HG02759 (cell line): ENCODE measurements around the gene DTX1.
"Not testable (repeated sequence)": the region's sequence is repeated elsewhere in the genome, so short reads cannot be mapped to it uniquely, and the experiment has no call there.

Source experiments
- ATAC-seq: cut with Tn5 transposase; IDR thresholded peaks from one replicate; pipeline ENCODE4 v1.9.1; 2021; ENCODE audit warnings: mild to moderate bottlenecking, moderate library complexity; ENCODE audit not compliant: unreplicated experiment

The DTX1 gene

DNA sequence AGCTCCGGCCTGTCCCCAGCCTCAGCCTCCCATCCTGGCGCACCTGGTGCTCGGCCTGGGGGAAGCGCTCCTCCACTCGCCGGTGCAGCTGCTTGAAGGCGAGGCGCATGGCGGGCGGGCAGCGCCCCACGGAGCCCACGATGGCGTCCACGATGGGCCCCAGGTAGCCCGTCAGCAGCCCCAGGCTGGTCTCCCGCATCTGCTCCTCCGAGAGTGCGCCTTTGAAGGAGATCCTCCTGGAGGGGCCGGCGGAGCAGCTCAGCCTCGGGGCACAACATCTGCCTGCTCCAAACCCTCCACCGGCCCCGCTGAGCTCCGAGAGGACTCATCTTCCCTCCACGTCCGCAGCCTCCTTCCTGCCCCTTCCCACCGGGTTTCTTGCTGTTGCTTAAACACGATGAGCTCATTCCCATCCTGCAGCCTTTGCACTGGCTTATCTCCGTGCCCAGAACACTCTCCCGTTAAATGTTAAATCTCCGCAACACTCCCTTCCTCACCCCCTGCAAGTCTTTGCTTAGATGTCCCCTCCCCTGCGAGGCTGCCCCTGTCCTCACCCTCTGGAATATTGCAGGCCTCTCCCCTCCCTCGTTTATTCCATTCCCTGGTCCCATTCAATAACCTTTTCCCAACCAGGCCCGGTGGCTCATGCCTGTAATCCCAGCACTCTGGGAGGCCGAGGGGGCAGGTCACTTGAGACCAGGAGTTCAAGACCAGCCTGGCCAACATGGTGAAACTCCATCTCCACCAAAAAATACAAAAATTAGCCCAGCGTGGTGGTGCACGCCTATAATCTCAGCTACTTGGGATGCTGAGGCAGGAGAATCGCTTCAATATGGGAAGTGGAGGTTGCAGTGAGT is 55.7 kb downstream of the DTX1 start:
- no peak for ATAC-seq

DNA sequence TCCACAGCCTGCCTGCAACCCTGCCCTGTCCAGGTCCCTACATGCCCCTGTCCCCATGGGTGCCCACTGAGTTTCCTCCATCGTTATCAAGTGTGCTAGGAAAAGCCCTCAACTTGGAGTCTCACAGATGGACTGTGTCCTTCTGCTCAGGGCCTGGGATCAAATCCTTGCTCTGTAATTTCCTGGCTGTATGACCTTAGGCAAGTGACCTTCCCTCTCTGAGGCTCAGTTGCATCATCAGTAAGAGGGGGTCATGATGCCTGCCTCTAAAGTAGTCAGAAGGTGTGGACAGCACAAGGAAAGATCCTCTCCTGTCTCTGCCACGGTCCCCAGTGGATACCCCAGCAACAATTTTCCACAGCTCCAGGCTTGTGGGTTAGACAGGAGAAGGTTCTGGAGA is 56.9 kb downstream of the DTX1 start:
- no peak for ATAC-seq

DNA sequence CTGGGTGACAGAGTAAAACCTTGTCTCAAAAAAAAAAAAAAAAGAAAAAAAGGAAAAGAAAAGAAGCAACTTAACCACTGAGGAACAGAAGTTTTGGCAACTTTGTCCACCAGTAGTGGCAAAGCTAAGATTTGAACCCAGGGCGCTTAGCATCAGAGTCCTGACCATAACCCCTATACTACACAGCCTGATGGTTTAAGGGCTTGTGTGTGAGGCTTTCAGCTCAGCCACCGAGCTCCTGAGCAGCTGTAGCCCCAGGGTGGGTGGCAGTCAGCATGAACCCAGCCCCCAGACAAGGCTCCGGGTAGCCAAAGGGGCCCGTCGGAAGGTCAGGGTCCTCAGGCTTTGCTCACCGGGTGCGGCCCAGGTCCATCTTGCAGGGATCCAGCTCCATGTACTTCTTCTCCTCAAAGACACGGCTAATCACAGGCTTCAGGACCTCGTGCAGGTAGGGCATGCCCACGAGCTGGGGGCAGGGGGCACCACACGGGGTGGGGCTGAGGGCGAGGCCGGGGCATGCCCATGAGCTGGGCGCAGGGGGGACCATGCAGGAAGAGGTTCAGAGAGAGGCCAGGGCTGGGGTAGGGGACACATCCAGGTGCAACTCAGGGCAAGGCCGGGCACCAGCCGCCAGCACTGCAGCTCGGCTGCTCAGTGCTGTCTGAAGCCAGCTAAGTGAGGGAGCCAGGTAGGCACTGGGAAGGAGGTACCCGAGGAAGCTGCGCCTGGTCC is 58.1 kb downstream of the DTX1 start:
- ATAC-seq = no peak

DNA sequence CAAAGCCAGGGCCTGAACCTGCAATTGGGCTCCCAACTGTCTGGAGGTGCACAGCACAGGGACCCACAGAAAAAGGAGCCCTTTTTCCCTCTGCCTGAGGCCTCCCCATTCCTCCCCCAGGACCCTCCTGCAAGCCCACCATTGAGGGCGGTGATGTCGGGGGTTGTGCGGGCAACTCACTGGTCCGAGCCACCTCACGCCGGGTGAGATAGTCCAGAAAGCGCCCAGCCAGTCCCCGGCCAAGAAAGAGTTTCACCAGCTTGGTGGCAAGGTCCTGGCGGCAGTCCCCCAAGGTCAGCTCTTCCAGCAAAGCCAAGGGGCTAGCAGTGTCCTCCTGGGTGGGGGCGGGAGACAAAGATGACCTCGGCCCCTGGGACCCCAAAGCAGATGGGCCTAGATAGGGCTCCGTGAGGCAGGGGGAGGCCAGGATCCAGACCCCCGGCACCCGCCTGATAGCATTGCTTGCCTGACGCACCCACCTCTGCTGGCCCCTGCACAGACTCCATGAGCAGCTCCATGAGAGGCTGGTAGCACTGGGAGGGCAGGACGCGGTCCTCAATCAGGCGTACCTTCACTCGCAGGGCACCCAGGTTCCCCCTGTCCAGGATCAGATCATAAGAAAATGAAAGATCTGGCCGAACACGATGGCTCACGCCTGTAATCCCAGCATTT is 59.1 kb downstream of the DTX1 start:
- ATAC-seq = no peak

DNA sequence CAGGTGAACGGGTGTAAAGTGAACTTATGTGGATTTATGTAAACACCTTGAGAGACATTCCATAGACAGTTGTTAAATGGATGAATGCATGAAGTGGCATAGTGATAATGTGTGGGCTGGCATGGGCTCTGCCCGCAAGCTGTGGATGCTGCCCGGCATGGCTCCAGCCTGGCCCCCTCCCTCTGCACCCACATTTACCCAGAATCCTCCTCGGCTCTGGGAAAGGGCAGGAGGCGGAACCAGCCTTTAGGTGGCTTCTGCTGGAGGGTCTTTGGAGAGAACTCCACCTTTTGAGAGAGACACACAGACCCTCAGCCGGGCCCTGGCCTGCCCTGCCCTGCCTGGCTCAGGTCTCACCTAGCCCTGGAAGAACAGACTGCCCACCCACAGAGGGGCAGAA is 60.3 kb downstream of the DTX1 start:
- ATAC-seq = no peak

DNA sequence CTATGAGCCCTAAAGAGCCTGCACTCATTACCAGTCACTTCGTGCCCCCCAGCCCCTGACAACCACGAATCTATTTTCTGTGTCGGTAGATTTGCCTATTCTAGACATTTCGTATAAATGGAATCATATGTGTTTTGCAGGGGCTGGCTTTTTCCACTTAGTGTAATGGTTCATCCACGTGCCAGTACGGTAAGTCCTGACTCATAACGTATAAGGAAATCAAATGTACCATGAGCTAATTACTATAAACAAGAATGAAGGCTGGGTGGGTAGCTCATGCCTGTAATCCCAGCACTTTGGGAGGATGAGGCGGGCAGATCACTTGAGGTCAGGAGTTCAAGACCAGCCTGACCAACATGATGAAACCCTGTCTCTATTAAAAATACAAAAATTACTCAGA is 61.2 kb downstream of the DTX1 start:
- not testable (repeated sequence) for ATAC-seq

DNA sequence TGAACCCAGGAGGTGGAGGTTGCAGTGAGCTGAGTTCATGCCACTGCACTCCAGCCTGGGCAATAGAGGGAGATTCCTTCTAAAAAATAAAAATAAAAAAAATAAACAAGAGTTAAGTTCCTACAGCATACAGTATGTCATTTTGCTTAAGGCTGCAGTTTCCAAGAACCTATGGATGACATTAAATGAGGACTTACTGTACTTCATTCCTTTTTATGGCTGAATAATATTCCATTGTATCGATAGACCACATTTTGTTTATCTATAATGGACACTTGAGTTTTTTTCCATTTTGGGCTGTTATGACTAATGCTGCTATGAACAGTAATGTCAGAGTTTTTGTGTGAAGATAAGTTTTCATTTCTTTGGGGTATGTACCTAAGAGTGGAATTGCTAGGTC is 61.6 kb downstream of the DTX1 start:
- ATAC-seq = no peak

DNA sequence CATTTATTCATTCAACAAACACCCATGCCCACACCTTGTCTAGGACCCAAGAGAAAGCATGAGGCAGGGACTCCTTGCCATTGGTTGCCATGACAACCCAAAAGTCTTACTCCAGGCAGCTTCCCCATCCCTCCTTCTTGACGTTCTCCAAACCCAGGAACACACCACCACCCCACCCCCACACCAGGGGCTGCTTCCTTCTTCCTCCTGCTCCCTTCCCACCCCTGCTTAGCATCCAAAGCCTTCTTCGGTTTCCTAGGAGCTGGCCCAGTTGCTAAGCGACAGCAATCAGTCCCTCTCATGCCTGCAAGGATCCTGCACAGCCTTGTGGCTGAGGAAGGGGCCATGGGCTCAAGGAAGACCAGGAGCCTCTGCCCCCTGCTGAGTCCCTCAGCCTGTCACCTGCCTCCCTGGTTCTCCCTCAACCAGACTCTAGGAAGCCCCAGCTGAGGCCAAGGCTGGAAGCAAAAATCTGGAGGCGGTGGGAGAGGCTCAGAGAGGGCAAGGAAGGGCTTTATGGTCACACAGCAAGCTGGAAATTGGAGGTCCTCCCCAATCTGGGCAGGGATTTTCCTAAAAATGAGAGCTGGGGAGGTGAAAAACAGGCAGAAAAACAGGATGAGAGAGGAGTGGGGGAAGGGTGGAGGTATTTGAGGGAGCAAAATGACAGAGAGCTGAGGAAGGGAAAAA is 63.6 kb downstream of the DTX1 start:
- ATAC-seq = no peak

DNA sequence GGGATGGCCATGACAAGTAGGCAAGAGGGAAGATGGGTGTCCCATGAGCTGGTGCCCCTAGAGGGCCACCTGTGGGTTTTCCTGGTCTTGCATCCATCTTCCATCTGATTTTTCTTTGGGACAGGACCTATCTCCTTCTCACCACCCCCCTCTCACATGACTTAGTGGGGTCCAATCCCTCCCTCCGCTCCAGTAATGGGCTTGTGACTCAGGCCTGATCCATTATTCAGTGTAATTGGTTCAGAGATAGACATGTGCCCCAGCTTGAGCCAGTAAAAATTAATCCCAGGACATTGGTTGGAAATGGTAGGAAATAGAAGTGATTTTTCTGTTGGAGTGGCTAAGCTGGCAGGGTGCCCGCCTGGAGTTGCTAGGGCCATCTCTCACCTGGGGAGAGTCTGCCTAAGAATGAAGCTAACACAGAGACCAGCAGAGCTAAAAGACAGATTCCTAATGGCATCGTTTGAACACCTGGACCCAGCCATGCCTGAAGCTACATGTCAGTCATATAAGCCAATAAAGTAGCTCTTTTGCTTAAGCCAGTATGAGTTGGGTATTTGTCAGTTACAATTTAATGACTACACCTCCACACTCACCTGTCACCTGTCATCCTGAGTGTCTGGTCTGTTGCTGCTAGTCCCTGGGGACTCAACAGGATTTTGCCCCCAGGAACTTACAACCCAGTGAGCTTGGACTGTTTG is 64.3 kb downstream of the DTX1 start:
- no peak for ATAC-seq

DNA sequence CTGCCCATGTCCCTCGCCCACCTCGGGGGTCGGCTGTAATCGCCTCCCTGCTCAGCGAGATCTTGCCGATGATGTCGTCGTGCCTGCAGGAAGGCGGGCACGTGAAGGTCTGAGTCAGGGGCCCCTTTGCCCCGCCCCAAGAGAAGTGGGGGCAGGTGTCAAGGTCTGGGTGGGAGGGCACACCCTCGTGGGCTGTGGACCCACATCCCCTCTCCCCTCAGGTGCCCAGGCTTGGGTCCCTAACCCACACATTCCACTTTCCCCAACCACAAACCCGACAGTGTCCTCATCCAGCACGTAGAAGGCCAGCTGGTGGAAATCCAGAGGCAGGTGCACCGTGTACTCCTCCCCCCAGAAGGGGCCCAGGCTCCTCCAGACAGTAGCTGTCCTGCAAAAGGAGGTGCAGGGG is 71.3 kb downstream of the DTX1 start:
- ATAC-seq = no peak

DNA sequence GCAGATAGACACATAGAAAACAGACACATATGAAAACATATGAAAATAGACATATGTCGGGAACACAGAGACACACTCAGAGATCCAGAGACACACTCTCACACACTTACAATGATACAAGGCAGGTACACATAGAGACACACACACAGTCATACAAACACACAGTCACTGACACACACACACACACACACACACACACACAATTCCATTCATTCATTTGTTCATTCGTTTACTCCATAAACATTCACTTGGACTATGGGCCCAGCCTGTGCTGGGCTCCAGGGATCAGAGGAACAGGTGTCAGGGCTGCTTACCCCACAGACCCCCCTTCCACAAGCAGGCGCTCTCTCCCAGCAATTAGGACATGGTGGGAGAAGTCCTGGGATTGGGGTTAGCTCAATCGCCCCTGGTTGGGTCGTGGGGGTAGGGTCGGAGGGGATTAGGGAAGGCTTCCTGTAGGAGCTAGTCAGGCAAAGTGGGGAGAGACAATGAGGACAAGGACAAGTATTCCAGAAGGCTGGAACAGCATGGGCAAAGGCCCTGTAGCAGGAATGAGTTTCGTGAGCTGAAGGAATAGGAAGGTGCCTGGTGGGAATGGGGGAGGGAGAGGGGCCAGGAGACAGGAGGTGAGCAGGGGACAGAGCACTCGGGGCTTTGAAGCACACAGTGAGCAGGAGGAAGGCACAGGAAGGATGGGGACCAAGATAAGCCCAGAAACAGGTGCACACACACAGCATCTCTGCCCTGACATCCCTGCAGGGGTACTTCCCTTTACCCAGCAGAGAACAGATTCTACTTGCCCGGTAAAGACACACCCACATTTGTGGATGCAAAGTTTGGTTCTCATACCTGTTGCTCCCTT is 72.5 kb downstream of the DTX1 start:
- ATAC-seq = no peak

DNA sequence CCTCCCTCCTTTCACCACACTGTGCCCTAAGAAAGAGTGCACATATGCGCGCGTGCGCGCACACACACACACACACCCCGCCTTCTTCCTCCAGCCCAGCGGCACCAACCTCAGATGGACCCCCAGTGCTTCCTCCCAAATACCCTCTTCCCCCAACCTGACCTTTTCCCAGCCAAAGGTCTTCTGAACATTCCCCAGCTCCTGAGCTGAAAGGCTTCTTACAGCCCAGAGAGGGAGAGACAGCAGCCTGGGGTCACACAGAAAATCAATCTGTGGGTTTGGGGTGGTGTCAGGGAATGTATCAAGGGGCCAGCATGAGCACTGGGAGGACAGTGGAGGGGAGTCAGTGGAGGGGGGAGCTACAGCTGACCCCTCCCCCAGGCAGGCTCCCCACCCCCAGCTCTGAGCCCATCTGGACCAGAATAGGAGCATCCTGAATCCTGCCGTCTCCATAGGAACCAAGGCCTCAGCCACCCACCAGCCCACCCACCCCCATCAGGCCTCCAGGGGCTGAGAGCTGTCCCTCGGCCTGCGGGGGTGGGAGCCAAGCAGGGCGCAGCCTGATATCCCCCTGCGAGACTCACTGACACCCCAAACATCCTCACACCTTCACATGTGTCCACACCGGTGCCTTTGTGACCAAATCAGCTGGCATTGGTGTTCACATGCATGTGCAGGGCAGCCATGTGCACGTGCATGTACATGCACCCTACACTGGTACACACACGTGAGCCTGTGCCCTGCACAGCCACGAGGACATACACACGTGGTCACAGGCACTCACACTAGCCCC is 73.3 kb downstream of the DTX1 start:
- no peak for ATAC-seq

DNA sequence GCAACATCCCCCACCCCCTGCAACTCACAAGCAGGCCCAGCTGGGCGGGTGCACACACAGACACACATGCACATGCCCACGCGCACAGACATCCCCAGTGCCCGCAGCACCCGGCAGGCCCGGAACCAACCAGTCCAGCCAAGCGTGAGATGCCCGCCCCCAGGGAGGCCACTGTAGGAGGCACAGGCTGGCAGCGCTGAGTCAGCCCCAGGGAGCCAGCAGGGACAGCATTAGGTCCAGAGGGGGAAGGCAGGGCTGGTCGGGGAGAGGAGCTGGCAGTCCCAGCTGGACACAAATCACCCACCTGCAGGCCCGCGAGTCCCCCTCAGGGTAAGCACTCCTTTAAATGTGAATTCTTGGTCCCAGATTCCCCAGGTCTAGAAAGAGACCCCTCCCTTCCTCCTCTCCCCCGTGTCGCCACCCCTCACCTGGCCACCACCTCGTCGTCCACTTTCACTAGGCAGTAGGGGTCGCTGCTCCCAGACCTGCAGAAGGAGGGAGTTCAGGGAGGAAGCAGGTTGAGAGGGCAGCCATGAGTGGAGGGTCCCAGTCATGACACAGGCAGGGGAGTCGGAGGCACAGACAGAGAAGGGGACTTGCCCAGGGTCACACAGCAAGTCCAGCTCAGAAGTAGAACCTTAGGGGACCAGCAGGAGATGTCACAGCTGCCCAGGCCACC is 74.1 kb downstream of the DTX1 start:
- no peak for ATAC-seq

DNA sequence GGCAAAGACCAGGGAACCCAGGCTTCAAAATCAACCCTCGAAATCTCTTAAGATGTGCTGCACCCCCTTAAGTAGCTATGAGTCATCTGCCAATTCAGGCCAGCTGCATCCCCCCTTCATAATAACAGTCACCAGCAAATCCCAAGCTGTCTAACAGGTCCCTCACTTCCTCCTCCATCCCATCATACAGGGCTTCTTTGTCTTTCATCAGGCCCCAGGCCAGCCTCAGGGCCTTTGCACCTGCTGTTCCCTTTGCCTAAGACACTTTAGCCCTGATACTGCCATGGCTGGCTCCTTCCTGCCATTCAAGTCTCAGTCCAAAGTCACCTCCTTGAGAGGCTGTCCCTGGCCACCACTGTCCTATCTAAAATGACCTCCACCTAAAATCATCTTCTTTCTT is 75.0 kb downstream of the DTX1 start:
- ATAC-seq = no peak

DNA sequence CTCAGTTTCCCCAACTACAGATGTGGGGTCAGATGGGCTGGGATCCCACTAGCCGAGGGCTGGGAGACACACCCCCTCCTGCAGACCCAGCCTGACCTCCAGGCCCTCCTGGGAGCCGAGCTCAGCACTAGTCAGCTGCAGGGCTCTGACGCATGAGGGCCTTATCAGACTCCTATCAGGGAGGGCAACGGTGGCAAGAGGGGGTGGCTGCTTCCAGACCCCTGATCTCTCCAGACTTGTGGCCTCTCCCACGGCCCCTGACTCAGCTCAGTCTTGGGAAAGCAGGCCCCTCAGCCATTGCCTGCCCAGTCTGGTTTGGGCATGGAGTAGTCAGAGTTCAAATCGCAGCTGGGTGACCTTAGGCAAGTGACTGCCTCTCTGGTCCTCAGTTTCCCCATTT is 76.5 kb downstream of the DTX1 start:
- ATAC-seq = no peak

DNA sequence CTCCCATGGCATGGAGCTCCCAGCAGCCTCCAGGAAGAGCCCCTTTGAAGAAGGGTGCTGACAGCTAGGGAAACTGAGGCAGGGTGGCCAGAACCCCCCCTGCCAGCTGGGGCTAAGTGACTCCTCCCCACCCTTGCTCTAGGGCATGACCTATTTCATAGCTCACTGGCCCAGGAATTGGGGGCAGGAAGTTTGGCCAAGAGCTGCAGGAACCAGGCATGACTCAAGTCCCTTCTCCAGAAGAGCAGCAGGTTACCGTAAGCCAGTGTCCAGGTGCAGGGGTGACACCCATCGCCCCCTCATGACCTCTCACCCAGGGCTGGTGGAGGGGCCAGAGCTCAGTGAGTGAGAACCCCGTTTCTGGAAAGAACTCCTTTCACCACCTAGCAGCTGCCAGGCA is 77.1 kb downstream of the DTX1 start:
- ATAC-seq = no peak

DNA sequence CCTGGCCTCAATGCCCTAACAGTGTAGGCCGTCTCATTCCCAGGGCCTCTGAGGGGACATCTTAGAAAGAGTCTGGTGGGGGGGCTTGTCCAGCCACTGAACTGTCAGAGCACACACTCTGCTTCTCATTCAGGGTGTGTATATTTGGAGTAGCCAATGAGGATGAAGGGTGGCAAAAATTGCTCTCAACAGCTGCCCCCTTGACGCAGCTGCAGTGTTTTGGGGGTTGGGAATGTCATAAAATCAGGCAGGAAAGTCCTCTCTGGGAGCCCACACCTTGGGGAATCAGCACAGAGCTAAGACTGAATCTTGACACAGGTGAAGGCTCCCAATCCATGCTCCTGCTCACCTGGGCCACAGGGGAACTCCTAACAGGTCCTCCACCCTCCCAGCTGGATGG is 77.5 kb downstream of the DTX1 start:
- no peak for ATAC-seq

DNA sequence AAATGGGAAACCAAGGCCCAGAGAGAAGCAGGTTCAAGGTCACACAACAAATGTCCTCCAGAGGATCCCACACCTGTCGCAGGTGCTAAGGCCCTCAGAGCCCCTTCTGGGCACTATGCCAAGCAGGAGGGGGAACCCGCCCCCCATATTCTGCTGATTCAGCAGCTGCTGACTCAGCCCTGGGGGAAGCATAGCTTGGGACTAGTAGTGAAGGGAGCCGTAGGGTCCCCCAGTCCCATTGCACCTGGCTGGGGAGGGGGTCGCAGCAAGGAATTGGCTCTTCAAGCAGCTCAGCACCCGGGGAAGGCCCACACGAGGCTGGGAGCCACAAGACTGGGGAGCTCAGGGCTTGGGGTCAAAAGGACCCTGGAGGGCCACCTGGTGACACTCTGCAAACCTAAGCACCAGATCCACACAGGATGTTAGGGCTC is 78.0 kb downstream of the DTX1 start:
- ATAC-seq = no peak
